Measurements from ENCODE around the gene MAPRE2.
"Not testable (repeated sequence)": the region's sequence is repeated elsewhere in the genome, so short reads cannot be mapped to it uniquely, and the experiment has no call there.

MAPRE2 gene

DNA sequence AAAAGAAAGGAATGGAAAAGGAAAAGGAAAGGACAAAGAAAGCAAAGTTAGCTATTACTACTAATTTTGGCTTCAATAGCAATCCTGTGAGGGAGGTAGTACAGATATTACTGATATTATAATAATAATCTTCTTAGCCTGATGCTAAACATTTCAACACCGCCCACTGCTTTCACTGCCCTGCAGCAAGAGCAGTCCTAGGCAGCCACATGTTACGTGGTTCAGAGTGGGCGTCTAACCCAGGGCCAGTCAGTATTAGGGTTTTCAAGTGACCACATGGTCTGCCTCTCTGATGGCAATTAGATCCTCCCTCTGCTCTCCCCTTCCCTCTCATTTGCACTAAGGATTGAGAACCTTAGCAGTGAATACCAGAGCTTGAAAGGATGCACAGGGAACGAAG is 116.0 kb downstream of the MAPRE2 start:
- no peak for DNase-seq

DNA sequence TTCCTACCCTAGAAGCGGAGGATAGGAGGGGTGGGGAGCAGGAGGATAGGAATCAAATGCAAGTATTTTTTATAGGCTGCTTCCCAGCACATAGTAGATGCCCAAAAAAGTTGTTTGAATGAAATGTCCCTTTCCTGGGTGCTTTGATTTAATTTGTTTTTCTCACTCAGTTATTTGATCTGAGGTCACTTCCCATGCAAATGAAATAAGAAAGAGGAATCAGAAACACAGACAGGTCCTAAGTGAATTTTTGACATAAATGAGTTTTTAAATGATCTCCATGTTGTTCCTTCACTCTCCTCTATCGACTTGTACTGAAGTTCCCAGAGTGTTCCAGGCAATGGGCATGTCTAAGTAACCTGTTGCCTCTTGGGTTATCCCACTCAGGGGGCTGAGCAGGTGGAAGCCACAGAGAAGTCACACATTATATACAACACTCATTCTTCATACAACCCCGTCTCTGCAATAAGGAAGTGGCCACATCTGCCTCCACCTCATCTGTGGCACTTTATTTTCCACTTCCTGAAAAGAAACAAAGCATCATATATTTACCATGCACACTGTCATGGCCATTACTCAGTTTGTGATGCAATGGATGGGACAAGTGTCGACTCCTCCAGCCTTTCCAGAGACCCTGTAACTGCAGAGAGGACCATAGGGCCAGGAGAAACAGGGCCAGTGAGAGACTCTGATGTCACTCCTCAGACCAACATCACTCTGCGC is 117.7 kb downstream of the MAPRE2 start:
- DNase-seq = no peak

DNA sequence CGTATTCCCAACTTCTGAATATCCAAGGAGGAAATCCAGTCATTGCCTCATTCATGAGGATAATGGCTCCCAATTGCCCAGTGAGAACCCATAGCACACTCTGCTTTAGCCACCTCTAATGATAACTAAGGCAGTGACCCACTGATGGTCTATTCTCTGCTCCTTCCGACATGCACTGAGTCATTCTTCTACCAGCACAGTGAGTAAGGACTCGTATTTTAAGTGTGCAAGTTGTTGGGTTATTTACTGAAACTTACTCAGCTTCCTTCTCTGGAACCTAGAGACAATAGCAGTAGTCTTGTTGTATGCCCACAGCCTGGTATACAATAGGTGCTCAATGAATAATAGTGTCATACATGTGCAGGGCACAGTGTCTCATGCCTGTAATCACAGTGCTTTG is 118.6 kb downstream of the MAPRE2 start:
- DNase-seq = no peak

DNA sequence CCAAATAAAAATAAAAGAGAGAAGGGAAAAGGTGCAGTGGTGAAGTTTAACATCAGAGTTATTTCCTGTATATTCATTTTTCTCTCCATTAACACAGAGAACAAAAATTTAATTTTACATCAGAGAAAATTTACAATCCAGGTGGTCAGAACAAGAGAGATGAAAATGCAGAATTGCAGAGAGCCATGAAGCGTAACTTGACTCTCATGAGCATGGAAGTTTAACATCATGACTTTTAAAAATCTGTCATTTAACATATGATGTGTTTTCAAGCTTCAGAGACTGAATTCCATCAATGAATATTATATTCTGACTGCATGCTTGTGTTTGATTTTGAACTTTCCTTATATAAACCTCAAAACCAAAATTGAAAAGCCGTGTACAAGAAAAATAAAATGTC is 120.3 kb downstream of the MAPRE2 start:
- no peak for DNase-seq

DNA sequence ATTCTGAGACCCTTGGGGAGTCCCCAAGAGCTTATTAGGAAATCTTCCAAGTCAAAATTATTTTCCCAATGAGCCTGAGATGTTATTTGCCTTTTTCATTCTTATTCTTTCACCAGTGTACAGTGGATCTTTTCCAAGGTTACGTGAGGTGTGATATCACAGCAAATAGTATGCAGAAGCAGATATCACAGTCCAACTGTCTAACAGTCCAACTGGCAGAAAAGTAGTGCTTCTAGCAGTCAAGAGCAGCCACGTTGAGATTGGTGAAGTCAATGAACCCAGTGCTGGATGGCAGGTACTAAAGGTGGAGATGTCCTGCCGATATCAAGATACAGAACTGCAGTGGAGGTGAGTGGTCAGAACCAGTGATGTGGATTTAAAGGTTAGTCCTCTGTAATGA is 120.7 kb downstream of the MAPRE2 start:
- DNase-seq = no peak

DNA sequence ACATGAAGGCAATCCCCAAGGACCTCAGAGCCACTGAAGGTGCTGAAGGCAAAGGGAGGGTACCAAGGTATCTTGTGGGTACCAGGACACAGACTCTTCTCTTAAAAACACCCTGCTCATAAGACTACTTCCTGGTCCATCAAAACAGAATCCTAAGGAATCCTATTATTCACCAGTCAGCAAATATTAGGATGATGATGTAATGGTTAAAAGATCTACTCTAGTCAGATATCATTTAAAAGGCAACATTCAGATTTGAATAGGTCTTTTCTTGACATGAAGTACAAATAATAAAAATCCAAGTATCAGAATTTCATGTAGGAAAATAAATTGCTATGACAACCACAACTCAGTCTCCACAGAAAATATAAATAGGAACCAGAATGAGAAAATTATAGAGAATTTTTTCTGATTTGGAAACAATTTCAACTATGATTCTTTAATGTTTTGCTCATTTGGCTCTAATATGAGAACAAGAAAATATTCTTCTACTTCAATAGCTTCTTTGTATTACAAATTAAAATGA is 121.9 kb downstream of the MAPRE2 start:
- no peak for DNase-seq

DNA sequence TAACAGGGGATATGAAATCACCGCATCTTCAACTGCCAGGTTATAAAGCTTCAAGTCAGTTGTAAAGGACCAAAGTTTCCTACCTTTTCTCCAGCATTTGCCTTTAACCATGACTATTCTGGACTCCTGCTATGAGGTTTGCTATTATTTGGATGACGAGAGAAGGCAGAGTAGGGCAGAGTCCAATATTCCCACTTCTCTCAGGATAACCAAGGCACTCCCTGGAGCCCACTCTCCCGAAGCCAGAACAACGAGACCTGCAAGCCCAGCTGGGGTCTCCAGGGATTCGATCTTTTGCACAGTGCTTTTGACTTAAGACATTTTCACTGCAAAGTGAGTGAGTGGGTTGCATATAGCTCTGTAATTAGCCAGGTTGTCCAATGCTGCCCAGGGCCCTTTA is 122.5 kb downstream of the MAPRE2 start:
- no peak for DNase-seq

DNA sequence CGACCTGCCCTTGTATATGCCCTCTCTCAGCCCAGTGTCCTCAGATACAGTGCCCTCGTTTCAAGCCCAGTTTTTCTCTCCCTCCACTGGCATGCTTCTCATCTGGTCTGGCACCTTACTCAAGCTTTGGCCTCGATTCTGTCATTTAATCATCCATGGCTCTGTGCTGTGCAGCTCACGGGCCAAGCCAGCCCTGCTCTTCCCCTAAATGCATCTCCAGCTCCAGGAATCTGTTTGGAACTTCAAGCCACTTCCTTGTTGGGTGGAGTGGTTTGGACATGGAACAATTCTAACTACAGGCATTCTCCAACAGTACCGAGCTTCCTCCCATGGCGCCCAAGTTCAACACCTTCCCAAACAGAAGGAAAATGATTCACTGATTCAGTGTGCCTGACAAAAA is 122.9 kb downstream of the MAPRE2 start:
- DNase-seq = no peak

DNA sequence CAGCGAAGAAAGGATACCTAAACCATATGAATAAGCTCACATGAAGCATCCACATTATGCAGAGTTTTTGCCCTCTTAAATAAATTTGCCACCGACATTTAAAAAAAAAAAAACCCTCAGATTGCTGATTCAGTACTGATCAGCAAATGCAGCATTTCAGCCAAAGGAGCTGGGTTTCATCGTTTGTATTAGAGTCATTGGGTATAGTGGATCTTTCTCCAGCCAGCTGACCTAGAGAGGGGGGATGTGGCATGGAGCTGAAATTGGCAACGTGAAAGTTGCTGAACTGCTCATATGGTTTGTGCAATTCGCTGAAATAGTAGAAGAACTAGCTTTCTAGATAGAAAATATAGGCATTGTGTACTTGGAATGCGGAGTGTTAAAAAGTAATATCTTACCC is 126.1 kb downstream of the MAPRE2 start:
- no peak for DNase-seq

DNA sequence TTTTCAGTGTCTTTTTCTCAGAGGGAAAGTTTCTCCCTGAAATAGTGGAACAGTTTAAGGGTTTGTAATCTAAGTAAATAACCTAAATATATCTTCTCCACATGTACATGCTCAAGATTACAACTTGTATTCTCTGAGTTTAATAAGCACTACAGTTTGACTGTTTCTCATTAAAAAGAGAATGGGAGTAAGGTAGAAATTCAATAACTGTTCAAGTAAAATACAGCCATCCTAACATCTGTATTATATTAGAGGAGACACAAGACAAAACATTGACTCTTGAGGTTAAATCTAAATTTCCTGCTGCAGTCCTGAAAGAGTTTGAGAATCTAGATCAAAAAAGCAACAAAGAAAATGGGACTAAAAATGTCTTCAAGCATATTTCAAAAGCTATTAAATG is 126.6 kb downstream of the MAPRE2 start:
- DNase-seq = no peak

DNA sequence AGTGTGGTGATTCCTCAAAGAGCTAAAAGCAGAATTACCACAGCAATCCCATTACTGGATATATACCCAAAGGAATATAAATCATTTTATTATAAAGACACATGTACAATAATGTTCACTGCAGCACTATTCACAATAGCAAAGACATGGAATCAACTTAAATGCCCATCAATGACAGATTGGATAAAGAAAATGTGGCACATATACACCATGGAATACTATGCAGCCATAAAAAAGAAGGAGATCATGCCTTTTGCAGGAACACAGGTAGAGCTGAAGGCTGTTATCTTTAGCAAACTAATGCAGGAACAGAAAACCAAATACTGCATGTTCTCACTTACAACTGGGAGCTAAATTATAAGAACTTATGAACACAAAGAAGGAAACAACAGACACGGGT is 129.1 kb downstream of the MAPRE2 start:
- not testable (repeated sequence) for DNase-seq

DNA sequence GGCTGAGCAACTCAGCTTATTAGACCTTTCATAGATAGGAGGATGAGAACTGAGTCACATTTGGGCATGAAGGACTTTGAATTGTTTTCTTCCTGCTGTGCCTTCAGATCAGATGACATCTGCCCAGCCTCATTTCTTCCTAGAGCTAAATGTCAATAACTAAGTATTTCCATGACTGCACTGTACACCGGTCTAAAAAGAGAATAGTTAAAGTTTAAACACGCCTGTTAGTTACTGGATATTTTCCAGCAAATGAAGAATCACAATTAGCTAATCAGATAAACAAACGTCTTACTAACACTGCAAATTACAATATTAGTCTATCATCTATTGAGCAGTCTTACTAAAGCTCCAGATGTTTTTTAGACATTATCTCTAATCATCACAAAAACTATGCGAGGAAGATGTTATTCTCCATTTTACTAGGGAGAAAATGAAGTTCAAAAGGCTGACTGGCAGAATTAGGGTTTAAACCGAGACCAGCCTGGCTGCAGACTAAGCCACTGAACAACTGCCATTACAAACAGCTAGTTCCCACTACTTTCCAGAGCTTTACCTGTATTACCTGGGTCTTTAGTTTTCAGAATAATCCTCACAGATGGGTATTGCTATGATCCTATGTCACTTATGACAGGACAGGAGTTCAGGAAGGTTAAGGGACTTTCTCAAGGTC is 130.2 kb downstream of the MAPRE2 start:
- DNase-seq = no peak

DNA sequence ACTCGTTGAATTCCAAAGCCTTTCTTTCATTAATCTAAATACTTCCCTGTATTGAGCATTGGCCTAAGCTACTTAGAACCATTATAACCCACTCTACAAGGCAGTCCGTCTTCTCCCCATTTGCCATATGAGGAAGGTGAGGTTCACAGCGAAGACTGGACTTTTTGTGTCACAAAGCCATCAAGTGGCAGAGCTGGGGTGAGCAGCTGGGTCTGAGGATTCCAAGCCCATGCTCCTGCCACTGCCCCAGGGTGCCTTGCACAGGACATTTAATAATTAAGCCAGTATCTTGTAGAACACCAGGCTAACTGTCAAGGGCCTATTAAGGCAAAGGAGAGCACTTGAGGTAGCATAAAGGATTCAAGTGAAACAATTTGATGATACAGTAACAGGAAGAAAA is 130.8 kb downstream of the MAPRE2 start:
- no peak for DNase-seq

DNA sequence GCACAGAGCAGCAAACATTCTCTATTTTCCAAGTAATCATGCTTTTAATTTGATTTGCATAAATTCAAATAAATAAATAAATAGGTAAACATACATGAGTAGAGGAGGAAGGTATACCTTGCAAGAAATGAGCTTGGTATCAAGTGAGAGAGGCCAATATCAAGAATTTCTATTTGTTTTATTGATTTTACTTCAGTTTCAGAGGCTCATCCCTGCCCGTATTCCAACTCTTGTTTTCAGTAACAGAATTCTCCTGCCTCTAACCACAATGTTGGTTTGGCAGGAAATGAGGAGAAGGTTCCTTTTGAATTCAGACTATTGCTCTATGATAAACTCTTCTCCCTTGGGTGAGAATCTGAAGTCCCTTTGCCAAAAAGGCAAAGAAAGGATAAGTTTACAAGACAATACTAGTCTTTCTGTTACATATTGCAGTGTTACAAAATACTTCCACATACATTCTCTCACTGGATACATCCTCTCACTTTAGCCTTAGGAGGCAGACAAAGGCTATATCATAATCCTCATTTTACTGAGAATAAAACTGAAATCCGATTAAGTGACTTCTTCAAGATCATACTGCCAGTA is 131.3 kb downstream of the MAPRE2 start:
- no peak for DNase-seq

DNA sequence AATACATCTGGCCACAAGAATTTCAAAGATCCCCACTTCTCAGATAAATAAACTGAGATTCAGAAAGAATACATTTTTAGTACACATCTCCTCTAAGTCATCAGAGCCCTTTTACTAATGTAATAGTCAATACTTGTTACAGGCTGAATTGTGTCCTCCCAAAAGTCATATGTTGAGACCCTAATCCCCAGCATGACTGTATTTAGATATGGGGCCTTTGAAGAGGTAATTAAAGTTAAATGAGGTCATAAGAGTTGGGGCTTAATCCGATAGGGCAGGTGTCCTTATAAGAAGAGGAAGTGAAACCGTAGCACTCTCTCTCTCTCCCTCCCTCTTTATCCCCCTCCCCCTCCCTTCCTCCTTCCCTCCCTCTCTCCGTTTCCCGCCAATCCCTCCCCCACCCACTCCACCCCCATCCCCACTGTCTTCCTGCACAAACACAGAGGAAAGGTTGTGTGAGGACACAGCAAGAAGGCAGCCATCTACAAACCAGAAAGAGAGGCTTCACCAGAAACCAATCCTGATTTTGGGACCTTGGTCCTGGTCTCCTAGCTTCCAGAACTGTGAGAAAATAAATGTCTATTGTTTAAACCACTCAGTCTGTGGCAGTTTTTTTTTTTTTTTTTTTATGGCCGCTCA is 133.0 kb downstream of the MAPRE2 start:
- DNase-seq = no peak

DNA sequence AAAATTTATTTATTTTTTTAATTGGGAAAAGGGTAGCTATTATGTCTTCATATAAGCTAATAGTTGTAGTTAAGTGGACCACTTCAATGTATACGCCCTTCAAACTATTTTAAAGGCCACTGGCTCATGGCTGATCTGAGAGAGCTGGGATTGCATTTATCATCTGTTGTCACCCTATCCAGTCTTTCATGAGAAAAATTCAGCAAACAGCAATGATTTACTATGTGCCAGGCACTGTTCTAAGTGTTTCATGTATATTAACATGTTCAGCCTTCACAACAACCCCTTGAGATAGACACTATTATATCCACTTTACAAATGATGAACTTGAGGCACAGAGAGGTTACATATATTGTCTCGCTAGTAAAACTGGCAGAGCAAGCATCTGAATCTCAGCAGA is 133.5 kb downstream of the MAPRE2 start:
- no peak for DNase-seq

DNA sequence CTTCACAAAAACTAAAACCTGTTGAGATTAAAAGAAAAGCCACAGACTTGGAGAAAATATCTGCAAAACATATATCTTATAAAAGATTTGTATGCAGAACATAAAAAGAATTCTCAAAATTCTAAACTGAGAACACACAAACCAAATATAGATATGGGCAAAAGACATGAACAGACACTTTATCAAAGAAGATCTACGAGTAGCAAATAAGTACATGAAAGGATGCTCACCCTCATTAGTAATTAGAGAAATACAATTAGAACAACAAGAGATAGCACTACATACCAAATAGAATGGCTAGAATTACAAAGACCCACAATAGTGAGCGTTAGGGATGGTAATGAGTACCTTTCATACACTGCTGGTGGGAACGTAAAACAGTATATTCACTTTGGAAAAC is 135.7 kb downstream of the MAPRE2 start:
- no peak for DNase-seq

DNA sequence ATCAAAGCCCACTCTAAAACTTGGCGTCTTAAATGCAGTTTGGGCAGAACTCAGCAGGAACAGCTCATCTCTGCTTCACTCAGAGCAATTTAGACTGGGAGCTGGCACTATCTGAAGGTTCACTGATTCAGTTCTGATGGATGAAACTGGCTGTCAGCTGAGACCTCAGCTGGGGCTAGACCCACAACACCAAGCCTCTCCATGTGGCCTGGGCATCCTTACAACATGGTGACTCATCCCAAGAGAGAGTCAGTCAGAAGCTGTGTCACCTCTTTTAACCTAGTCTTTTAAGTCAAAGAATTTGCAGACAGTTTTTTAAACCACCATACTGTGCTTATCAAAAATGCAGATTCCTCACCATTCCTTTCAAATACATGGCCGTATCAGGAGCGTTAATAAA is 137.0 kb downstream of the MAPRE2 start:
- peak in 1 of 2 experiments; percentile 51 for DNase-seq

DNA sequence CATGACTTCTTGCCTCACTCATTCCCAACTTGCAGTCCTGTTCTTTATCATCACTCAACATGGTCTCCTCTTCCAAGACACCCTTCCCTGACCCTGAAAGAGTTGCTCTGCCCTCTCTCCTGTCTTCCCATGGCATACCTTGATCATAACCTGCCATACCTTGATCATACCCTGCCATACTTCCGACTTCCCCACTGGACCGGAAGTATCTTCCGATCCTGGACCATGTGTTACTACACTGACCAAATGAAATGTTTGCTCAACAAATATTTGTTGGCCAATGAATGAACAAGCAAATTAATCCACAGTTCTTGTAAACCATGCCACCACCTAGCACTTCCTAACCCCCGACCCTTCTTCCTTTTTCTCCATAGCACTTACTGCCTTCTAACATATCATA is 138.7 kb downstream of the MAPRE2 start:
- no peak for DNase-seq

DNA sequence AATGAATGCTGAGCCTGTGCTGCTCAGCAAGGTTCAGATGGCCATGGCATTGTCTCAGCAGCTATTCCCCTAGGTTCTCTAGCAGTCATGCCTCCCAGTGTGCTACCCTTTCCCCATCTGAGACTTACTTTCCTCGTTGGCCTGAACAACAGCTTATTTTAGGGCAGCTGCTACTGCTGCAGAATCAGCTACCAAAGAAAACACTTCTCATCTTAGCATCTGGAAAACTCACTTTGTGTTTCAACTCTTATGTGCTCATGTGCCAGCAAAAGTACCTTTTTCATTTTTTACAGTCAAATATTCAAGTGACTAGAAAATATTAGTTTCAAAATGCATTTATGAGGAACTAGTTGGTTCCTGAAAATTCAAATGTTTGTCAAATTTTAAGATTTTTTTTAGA is 139.2 kb downstream of the MAPRE2 start:
- no peak for DNase-seq

DNA sequence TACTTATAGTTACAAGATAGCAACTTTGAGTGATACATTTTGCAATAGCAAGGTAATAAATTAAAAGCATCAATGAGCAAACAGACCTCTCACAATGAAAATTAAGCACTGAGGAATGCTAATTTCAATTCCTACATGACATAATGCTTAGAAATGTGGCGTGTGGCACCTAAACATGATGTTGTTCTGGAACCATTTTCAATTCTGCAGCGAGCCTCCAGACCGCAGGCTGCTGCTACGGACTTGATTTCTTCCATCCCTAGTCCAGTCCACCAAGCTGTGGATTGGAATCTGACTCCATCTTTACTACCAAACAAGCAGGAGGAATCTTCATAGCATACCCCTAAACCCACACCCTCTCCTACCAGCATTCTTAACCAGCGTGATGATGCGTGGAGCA is 140.9 kb downstream of the MAPRE2 start:
- no peak for DNase-seq

DNA sequence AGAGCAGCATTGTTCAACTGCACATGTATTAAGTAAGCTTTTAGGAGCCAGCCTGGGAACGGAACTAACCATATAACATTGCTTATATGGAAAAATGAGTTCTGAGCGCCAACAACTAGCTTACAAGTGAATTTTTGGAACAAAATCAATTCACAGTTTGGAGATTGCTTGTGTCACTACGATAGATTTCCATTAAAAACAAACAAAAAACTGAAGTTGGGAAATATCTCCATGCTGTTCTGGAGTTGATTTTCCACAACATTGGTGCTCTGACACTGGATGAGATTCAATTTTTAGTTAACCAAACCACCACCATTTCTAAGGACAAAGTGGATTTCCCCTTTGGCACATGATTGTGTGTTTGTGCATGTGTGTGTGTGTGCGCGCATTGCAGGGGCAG is 142.7 kb downstream of the MAPRE2 start:
- no peak for DNase-seq

DNA sequence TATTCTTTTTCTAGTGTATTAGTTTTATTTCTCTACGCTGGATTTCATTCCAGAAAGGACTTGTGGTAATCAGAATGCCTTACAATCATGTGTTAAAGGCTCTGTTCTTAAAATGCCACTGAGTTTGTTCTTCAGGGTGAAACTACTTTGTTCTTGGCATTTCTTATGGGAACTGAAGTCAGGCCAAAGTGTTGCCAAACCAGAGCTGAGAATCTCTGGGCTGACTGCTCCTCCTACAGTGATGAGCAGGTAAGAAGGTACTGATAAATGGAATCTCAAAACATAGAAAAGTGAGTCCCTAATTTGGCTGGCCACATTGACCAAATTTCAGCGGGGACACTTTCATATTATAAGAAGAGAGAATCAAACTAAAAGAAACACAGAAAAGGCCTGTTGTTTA is 144.6 kb downstream of the MAPRE2 start:
- no peak for DNase-seq

Data from NCI-H446 (cell line).